ENCODE measurements around the gene DRGX.

DNA sequence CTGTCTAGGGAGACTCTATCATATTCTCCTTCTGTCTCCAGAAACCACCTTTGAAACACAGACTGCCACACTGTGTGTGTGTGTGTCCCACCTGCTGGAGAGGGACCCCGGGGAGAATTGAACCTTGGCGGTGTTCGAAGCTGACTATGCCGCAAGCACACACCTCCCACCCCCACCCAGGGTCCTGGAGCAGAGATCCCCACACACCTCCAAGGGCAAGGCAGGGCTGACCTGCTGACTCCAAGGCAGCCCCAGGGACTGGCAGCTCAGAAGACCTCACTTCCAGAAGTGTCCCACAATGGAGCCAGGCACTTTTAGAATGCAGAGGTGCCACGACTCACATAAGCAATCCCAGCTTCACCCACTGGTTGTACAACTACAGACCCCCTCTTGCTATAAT, 13.1 kb downstream of the DRGX start:
- TF ChIP-seq BRD4 (CRISPR knock-in tag; IDR thresholded peaks at IDR 0.05) (no peak), XRCC5 (optimal IDR thresholded peaks at IDR 0.05; ENCODE audit: low read length) (no peak), ZNF12 (CRISPR knock-in tag; IDR thresholded peaks at IDR 0.05) (no peak), SP1 (IDR thresholded peaks at IDR 0.05) (no peak), SP1 (CRISPR knock-in tag; IDR thresholded peaks at IDR 0.05) (no peak), POGZ (CRISPR knock-in tag; IDR thresholded peaks at IDR 0.05) (no peak), MIXL1 (CRISPR knock-in tag; IDR thresholded peaks at IDR 0.05) (no peak)

Measured in HepG2 (cell line).